ENCODE data around the gene TMEM150C. TPM values are rescaled to one million over a fixed set of nuclear protein-coding genes. Genes with fewer than 3 reads are reported as not detected.

The TMEM150C gene
- total RNA-seq, 1 experiment from 2014 or later = 1.8 TPM

- DNase-seq (ENCODE audit: low read depth, low spot score) = no peak
- H3K4me3 ChIP-seq (ENCODE audit: low read depth in 2 of 2, low read length in 2 of 2) = no peak overlapping the region
- in situ Hi-C loops (cut with HindIII; ENCODE audit: low pct_unique_long_range_greater_than_20kb, low sequenced_read_pairs) (no loop called here), intact Hi-C loops (cut with micrococcal nuclease; ENCODE audit: unreplicated experiment) (no loop called here)
- ATAC-seq = no peak
- H3K9me3 ChIP-seq (ENCODE audit: control insufficient read depth, insufficient read depth, low read depth, low read length) = no peaks in the 10 kb centered on the region
- no peak for TF ChIP-seq POLR2AphosphoS5 (IDR thresholded peaks at IDR 0.05; ENCODE audit: low read depth, low read length)
- TF ChIP-seq CTCF (IDR thresholded peaks at IDR 0.05) = no peak
- TF ChIP-seq TCF7L2 (IDR thresholded peaks at IDR 0.05; ENCODE audit: low read depth, low read length) = no peak
- TF ChIP-seq SIN3A (IDR thresholded peaks at IDR 0.05; ENCODE audit: borderline replicate concordance, insufficient read depth, low read depth, low read length) = no peak
- TF ChIP-seq REST (IDR thresholded peaks at IDR 0.05; ENCODE audit: insufficient read depth in 1 of 2, low read depth in 2 of 2, low read length in 1 of 2) = no peak
- no TSS peak for BruUV-seq (replicated peaks)
- H3K4me1 ChIP-seq (ENCODE audit: control insufficient read depth, insufficient read depth, low read length) = no peaks in the 10 kb centered on the region
- no peak overlapping the region for H3K27ac ChIP-seq (ENCODE audit: low read length)
- no peaks in the 10 kb centered on the region for H3K27me3 ChIP-seq (ENCODE audit: control insufficient read depth, insufficient read depth, low read length)
- CTCF ChIA-PET = no interaction called here
- POLR2A ChIA-PET = no interaction called here
- H3K36me3 ChIP-seq (ENCODE audit: control insufficient read depth, insufficient read depth, low read length) = no peaks in the 10 kb centered on the region
Measured at GRCh38 chr4:82523179-82523578, 38.6 kb downstream of the TMEM150C start.

- no peak for ATAC-seq
- H3K27ac ChIP-seq (ENCODE audit: low read length) = no peak overlapping the region
- no TSS peak for BruUV-seq (replicated peaks)
- DNase-seq (ENCODE audit: low read depth, low spot score) = no peak
- no peaks in the 10 kb centered on the region for H3K4me1 ChIP-seq (ENCODE audit: control insufficient read depth, insufficient read depth, low read length)
- TF ChIP-seq SIN3A (IDR thresholded peaks at IDR 0.05; ENCODE audit: borderline replicate concordance, insufficient read depth, low read depth, low read length) = no peak
- no peak for TF ChIP-seq REST (IDR thresholded peaks at IDR 0.05; ENCODE audit: insufficient read depth in 1 of 2, low read depth in 2 of 2, low read length in 1 of 2)
- TF ChIP-seq TCF7L2 (IDR thresholded peaks at IDR 0.05; ENCODE audit: low read depth, low read length) = no peak
- no peak for TF ChIP-seq POLR2AphosphoS5 (IDR thresholded peaks at IDR 0.05; ENCODE audit: low read depth, low read length)
- TF ChIP-seq CTCF (IDR thresholded peaks at IDR 0.05) = no peak
- intact Hi-C loops (cut with micrococcal nuclease; ENCODE audit: unreplicated experiment) = no loop called here
- no peak overlapping the region for H3K4me3 ChIP-seq (ENCODE audit: low read depth in 2 of 2, low read length in 2 of 2)
- POLR2A ChIA-PET = interaction anchor here (0.7 kb wide), 1 partner anchor 149 kb away, joined by 3 read pairs; the partner anchor contains the start of gene HNRNPD
- H3K27me3 ChIP-seq (ENCODE audit: control insufficient read depth, insufficient read depth, low read length) = no peaks in the 10 kb centered on the region
- in situ Hi-C loops (cut with HindIII; ENCODE audit: low pct_unique_long_range_greater_than_20kb, low sequenced_read_pairs) = no loop called here
- H3K9me3 ChIP-seq (ENCODE audit: control insufficient read depth, insufficient read depth, low read depth, low read length) = no peaks in the 10 kb centered on the region
- no peaks in the 10 kb centered on the region for H3K36me3 ChIP-seq (ENCODE audit: control insufficient read depth, insufficient read depth, low read length)
- CTCF ChIA-PET = no interaction called here
Measured at GRCh38 chr4:82522472-82522871, 39.3 kb downstream of the TMEM150C start.
